OCI-LY1 (cell line): ENCODE results near the gene KRTAP3-2.

Experiments
- H2AFZ ChIP-seq: fragments of 200-600 bp; sonication (generic), shearing (Covaris generic); 2 replicates; pipeline ENCODE4 v1.6.0; 2014; ENCODE audit warnings: antibody characterized with exemption, mild to moderate bottlenecking, low read length
- H3F3A ChIP-seq: fragments of 200-600 bp; sonication (generic), shearing (Covaris generic); 2 replicates; pipeline ENCODE4 v1.6.0; 2014; ENCODE audit warnings: mild to moderate bottlenecking, antibody characterized with exemption, low read length, moderate library complexity; ENCODE audit not compliant: insufficient read depth
- H3K27ac ChIP-seq: fragments of 200-600 bp; sonication (generic); 2 replicates; pipeline ENCODE4 v1.5.1; 2014; ENCODE audit warnings: low read length, mixed run types, mild to moderate bottlenecking, low read depth; ENCODE audit not compliant: poor library complexity, severe bottlenecking
- H3K27me3 ChIP-seq: fragments of 200-600 bp; sonication (generic); 2 replicates; pipeline ENCODE4 v1.6.0; 2014; ENCODE audit warnings: antibody characterized with exemption, mild to moderate bottlenecking, low read length, moderate library complexity; ENCODE audit not compliant: insufficient read depth
- H3K36me3 ChIP-seq: fragments of 200-600 bp; sonication (generic); 2 replicates; pipeline ENCODE4 v1.6.1; 2014; ENCODE audit warnings: mild to moderate bottlenecking, antibody characterized with exemption, low read length, moderate library complexity, mixed read lengths; ENCODE audit not compliant: insufficient read depth
- H3K4me1 ChIP-seq: fragments of 200-600 bp; sonication (generic); 2 replicates; pipeline ENCODE4 v1.5.1; 2014; ENCODE audit warnings: mild to moderate bottlenecking, low read length, moderate library complexity; ENCODE audit not compliant: insufficient read depth, severe bottlenecking
- H3K4me2 ChIP-seq: fragments of 200-600 bp; sonication (generic), shearing (Covaris generic); 2 replicates; pipeline ENCODE4 v1.6.1; 2014; ENCODE audit warnings: low read length
- H3K4me3 ChIP-seq: fragments of 200-600 bp; sonication (generic); 2 replicates; pipeline ENCODE4 v1.5.1; 2014; ENCODE audit warnings: low read length, low read depth, mild to moderate bottlenecking, mixed read lengths; ENCODE audit not compliant: poor library complexity, severe bottlenecking
- H3K79me2 ChIP-seq: fragments of 200-600 bp; shearing (Covaris generic); 2 replicates; pipeline ENCODE4 v1.6.1; 2016; ENCODE audit warnings: mixed run types, low read length, mixed read lengths; ENCODE audit not compliant: insufficient read depth
- H3K9ac ChIP-seq: fragments of 200-600 bp; sonication (generic), shearing (Covaris generic); 2 replicates; pipeline ENCODE4 v1.6.1; 2014; ENCODE audit warnings: mild to moderate bottlenecking, low read length, mixed read lengths
- H3K9me2 ChIP-seq: fragments of 200-600 bp; sonication (generic), shearing (Covaris generic); 2 replicates; pipeline ENCODE4 v1.6.1; 2014; ENCODE audit warnings: low read depth, mild to moderate bottlenecking, low read length, mixed read lengths
- H3K9me3 ChIP-seq: fragments of 200-600 bp; shearing (Covaris generic); 2 replicates; pipeline ENCODE4 v1.6.1; 2014; ENCODE audit warnings: low read length, mixed read lengths
- H4K20me1 ChIP-seq: fragments of 200-600 bp; sonication (generic), shearing (Covaris generic); 2 replicates; pipeline ENCODE4 v1.6.0; 2016; ENCODE audit warnings: mild to moderate bottlenecking, low read length; ENCODE audit not compliant: insufficient read depth
- EZH2 ChIP-seq: fragments of 200-600 bp; sonication (generic), shearing (Covaris generic); IDR thresholded peaks from 2 replicates; pipeline ENCODE4 v1.8.0; 2017; ENCODE audit warnings: borderline replicate concordance, mixed run types, mild to moderate bottlenecking, antibody characterized with exemption, low read length, moderate library complexity, mixed read lengths
- TF ChIP-seq, protein P1 (sequence below): fragments of 200-600 bp; sonication (generic), shearing (Covaris generic); IDR thresholded peaks from 2 replicates; pipeline ENCODE4 v1.5.1; 2017; ENCODE audit warnings: mild to moderate bottlenecking, antibody characterized with exemption, low read length, moderate library complexity, mixed read lengths

The KRTAP3-2 gene

DNA sequence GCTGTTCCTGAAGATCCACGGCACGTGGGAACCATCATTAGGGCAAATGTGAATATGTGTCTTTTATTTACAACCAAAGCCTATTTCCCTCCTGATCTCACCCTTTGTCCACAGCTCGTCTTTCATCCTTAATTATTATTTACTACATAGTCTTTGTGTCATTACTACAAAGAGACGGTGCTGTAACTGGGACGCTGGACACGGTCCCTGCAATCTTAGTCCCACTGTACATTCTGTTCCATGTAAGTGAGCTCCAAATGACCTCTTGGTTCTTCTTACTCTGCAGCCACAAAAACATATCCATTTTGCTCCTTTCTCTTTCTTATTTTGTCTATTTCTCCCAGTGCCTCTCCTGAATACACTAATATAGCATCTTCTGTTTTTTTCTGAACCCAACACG, 49.5 kb downstream of the KRTAP3-2 start:
- H4K20me1 ChIP-seq, result no peaks in the 10 kb centered on the region
- no peaks in the 10 kb centered on the region for H3K79me2 ChIP-seq
- no peak overlapping the region for H2AFZ ChIP-seq
- no peaks in the 10 kb centered on the region; the same call in 1 of the 2 replicates for H3K27me3 ChIP-seq
- no peaks in the 10 kb centered on the region for H3K9me2 ChIP-seq
- H3K4me3 ChIP-seq, result no peak overlapping the region
- H3K9me3 ChIP-seq, result no peaks in the 10 kb centered on the region
- no peaks in the 10 kb centered on the region for H3K36me3 ChIP-seq
- H3F3A ChIP-seq, result no peaks in the 10 kb centered on the region
- TF ChIP-seq EZH2, result no peak
- TF ChIP-seq, protein P1, sequence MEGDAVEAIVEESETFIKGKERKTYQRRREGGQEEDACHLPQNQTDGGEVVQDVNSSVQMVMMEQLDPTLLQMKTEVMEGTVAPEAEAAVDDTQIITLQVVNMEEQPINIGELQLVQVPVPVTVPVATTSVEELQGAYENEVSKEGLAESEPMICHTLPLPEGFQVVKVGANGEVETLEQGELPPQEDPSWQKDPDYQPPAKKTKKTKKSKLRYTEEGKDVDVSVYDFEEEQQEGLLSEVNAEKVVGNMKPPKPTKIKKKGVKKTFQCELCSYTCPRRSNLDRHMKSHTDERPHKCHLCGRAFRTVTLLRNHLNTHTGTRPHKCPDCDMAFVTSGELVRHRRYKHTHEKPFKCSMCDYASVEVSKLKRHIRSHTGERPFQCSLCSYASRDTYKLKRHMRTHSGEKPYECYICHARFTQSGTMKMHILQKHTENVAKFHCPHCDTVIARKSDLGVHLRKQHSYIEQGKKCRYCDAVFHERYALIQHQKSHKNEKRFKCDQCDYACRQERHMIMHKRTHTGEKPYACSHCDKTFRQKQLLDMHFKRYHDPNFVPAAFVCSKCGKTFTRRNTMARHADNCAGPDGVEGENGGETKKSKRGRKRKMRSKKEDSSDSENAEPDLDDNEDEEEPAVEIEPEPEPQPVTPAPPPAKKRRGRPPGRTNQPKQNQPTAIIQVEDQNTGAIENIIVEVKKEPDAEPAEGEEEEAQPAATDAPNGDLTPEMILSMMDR, result no peak
- no peak overlapping the region for H3K9ac ChIP-seq
- no peaks in the 10 kb centered on the region for H3K4me1 ChIP-seq
- no peak overlapping the region for H3K4me2 ChIP-seq
- no peak overlapping the region for H3K27ac ChIP-seq

DNA sequence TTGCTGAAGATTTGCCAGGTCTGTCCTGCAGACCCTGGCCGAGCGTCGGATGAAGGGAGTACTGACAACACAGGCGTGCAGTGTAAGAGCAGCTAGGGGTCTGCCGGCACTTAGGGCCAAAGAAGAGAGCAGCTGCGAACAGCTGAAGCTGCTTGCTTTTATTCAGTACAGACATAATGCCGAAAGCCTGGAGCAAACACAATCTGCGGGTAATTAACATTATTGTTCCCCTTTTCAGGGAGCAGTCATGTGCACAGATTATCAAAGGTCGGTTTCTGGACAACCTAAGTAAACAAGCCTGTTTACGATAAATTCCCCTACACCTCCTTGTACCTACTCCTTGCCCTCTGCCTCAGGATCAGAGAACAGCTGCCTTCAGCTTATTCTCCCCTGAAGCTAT, 50.3 kb downstream of the KRTAP3-2 start:
- Histone ChIP-seq H3K4me2 (no peak overlapping the region), H3K4me3 (no peak overlapping the region), H2AFZ (no peak overlapping the region), H3K4me1 (no peaks in the 10 kb centered on the region), H3K27ac (no peak overlapping the region), H3K9me2 (no peaks in the 10 kb centered on the region), H3K9me3 (no peaks in the 10 kb centered on the region), H3K9ac (no peak overlapping the region), H3K36me3 (no peaks in the 10 kb centered on the region), H3K27me3 (no peaks in the 10 kb centered on the region; the same call in 1 of the 2 replicates), H3K79me2 (no peaks in the 10 kb centered on the region), H4K20me1 (no peaks in the 10 kb centered on the region), H3F3A (no peaks in the 10 kb centered on the region)
- TF ChIP-seq, protein P1, result no peak
- TF ChIP-seq EZH2, result no peak
